HG02973 (cell line): Measurements from ENCODE around the gene SRSF11.

ENCODE experiments used
- ATAC-seq: cut with Tn5 transposase; IDR thresholded peaks from one replicate; pipeline ENCODE4 v1.9.1; 2021; ENCODE audit warnings: moderate library complexity; ENCODE audit not compliant: unreplicated experiment

Gene SRSF11

GRCh38 chr1:70220517-70221237 lies 503 bp upstream of the SRSF11 start:
- no peak for ATAC-seq

DNA sequence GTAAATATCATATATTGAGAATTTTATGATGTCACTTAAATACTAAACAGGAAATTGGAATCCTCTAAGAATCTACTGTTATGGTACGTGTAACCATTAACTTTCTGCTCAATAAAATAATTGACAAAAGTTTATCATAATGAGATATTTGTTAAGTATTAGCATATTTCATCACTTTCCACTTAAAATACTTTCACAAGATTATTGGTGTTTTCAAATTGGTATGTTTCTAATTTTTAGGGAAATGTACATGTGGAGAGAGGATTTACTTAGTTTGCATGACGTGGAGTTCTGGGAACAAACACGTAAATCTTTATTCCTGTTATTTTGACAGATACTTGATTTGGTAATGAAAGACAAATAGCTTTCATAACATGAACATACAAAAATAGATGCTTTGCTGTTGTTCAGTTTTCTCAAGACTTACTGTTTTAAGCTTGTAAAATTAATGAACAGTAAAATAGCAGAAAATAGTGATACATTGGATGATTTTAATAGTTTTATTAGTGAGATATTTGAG lies 1.6 kb downstream of the SRSF11 start:
- no peak for ATAC-seq

- ATAC-seq, result no peak
Observed at GRCh38 chr1:70224954-70225353, 3.8 kb downstream of the SRSF11 start.

DNA sequence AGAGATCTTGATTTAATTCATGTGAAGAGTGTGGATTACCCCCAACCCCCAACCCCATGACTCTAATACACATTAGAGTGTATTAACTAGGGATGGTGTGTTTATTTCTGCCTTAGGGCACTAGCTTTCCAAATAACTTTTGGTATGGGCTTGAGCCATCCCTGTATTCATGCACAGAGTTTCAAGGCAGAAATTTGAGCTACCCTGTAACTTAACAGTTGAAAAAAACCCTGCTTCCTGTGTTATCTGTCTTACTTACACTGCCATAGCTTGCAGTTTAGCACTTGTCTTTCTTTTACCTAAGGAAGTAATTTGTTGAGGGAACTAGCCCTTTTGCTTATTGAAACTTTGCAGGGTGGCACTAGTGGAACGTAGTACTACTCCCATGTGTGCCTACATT lies 6.3 kb downstream of the SRSF11 start:
- ATAC-seq, result no peak

DNA sequence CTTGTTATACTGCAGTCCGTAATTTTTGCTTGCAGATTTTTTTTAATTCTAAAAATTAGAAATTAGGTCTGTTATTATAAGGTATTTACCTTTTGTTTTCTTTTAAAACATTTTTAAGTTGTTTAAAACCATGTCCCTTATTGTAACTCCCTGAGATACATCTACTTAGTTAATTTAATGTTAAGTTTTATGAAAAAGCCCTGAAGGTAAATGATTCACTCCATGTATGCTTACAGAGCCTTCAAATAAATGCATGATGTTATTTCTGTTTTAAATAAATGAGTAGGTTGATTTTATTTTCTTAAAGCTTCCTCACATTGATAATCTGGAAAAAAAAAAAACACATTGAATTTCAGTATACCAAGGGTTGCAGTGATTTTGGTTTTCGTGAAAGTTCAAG lies 7.5 kb downstream of the SRSF11 start:
- no peak for ATAC-seq

DNA sequence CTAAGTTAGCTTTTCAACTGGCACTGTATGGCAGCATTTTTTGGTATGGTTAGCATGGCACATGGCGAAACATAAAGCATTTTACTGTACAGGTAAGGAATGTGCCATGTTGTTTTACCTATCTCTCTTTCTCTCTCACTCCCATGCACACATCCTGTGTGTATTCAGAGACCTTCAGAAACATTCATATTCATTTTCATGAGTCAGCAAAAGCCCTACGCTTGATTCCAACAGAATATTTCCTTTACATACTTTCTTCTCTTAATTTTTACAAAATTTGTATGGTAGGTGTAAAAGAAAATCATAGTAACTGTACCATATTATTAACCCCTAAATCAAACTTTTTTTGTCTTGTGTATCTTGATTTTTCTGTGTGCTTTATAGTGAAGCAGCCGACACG lies 10.3 kb downstream of the SRSF11 start:
- ATAC-seq, result no peak

GRCh38 chr1:70234733-70235132 lies 13.6 kb downstream of the SRSF11 start:
- no peak for ATAC-seq

- ATAC-seq, result no peak
Observed at GRCh38 chr1:70239940-70240339, 18.8 kb downstream of the SRSF11 start.

DNA sequence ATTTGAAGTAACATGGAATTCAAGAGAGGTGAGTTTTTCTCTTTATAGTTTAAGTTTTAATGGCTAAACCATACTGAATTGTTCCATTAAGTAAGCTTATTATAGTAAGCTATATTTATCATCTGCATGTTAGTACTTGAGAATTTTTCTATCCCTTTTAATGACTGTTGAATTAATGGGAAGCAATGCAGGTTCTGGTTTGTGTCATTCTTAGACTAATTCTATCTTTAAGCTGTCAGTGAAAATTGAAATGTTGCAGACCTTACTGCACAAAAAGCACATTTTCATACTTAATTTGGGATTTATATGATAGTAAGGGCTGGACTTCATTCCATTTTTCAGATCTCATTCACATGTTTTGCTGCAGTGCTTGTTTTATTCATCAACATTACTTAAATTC lies 25.9 kb downstream of the SRSF11 start:
- ATAC-seq, result no peak

GRCh38 chr1:70247768-70248167 lies 26.6 kb downstream of the SRSF11 start:
- no peak for ATAC-seq

GRCh38 chr1:70248729-70249128 lies 27.5 kb downstream of the SRSF11 start:
- no peak for ATAC-seq

GRCh38 chr1:70256664-70257063 lies 35.5 kb downstream of the SRSF11 start:
- no peak for ATAC-seq

DNA sequence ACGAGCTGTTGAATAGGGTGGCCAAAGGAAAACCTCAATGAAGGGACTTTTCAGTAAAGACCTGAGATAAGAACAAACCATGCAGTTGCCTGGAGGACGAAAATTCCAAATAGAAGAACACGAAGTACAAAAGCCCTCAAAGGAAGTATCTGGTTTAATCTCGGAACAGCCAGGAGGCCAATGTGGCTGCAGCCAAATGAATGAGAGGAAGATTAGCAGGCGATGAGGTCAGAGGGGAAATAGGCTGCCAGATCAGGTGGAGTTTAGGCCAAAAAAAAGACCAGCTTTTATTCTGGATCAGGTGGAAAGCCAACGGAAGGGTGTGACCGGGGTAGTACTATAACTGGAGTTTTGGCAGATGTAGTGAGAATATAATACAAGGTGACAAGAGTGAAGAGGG lies 43.7 kb downstream of the SRSF11 start:
- no peak for ATAC-seq

GRCh38 chr1:70265946-70266345 lies 44.8 kb downstream of the SRSF11 start:
- no peak for ATAC-seq

DNA sequence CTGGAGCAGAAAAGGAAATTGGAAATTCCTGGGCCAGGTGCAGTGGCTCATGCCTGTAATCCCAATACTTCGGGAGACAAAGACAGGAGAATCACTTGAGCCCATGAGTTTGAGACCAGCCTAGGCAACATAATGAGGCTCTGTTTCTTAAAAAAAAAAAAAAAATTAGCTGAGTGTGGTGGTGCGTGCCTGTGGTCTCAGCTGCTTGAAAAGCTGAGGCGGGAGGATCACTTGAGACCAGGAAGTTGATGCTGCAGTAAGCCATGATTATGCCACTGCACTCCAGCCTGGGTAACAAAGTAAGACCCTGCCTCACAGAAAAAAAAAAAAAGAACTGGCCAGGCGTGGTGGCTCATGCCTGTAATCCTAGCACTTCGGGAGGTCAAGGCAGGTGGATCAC lies 56.7 kb downstream of the SRSF11 start:
- ATAC-seq, result no peak

DNA sequence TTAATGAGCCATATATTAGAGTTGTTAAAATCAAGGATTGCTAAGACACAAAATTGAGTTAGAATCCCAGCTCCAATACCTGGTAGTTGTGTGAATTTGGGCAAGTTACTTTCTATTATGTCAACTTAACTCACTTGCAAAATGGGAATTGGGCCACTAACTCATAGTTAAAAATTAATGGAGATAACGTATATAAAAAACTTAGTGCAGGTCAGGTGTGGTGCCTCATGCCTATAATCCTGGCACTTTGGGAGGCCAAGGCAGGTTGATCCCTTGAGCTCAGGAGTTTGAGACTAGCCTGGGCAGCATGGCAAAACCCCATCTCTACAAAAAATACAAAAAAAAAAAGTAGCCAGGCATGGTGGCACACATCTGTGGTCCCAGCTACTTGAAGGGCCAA lies 57.5 kb downstream of the SRSF11 start:
- ATAC-seq, result no peak

GRCh38 chr1:70284366-70284765 lies 63.2 kb downstream of the SRSF11 start:
- no peak for ATAC-seq

GRCh38 chr1:70286453-70286852 lies 65.3 kb downstream of the SRSF11 start:
- ATAC-seq, result no peak

GRCh38 chr1:70288166-70288565 lies 67.0 kb downstream of the SRSF11 start:
- ATAC-seq, result no peak

GRCh38 chr1:70290218-70290617 lies 69.0 kb downstream of the SRSF11 start:
- no peak for ATAC-seq

DNA sequence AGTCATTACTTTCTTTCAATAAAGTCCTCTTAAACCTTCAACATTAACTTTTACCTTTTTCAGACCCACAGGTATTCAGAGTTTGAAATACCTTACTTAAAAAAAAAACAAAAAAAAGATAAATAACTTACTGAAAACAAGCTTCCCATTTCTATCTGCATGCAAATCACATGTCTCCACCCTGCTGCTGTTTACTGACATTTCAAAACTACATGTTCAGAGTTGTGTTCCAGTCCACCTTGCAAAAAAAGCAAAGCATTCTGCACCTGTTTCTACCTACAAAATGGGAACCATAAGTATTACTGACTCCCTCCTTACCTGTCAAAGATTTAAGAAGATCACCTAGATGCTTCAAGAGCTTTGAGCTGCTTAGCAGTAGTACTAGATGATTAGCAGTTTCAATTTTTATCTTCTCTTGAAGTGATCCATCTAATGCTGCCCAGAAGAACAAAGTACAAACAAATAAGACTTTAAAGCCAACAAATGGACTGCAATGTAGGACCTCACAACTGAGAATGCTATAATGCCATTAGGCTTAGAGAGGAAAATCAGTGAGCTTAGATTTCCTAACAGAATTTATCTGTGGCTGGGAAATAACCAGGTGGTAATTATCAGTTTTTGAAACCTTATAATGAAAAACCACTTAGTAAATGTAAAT lies 72.1 kb downstream of the SRSF11 start:
- ATAC-seq, result no peak

GRCh38 chr1:70295749-70296148 lies 74.6 kb downstream of the SRSF11 start:
- ATAC-seq, result no peak

GRCh38 chr1:70299472-70299871 lies 78.3 kb downstream of the SRSF11 start:
- ATAC-seq, result no peak
